Epithelial cell of proximal tubule (primary cell): ENCODE results near the gene SLC4A8. TPM values are rescaled to one million over a fixed set of nuclear protein-coding genes. Genes with fewer than 3 reads are reported as not detected.
"Not testable (repeated sequence)": the region's sequence is repeated elsewhere in the genome, so short reads cannot be mapped to it uniquely, and the experiment has no call there.

Experiments used
- DNase-seq: peaks from one replicate; pipeline ENCODE4 v3.0.0-alpha.2; 2011; ENCODE audit warnings: low read depth
- H3K4me3 ChIP-seq: 2 replicates; pipeline ENCODE4 v1.5.1; 2011; ENCODE audit warnings: low read depth, mild to moderate bottlenecking, low read length
- CTCF ChIP-seq: conservative IDR thresholded peaks from 2 replicates; pipeline ENCODE4 v1.5.1; 2012; ENCODE audit warnings: low read depth, mild to moderate bottlenecking, low read length
- total RNA-seq: library from RNA; depleted of rRNA; stranded (reverse); fragments of >200 nt; gene quantifications from 2 replicates; pipeline ENCODE4 v1.2.3, GENCODE V29; 2015

The SLC4A8 gene
- total RNA-seq, 1 donor from 2014 or later: 0.86 TPM

GRCh38 chr12:51504851-51505250 is 80.2 kb downstream of the SLC4A8 start:
- TF ChIP-seq CTCF: no peak
- DNase-seq: no peak
- no peak overlapping the region for H3K4me3 ChIP-seq

GRCh38 chr12:51505360-51506105 is 80.9 kb downstream of the SLC4A8 start:
- no peak overlapping the region for H3K4me3 ChIP-seq
- no peak for TF ChIP-seq CTCF
- DNase-seq: no peak

- DNase-seq: no peak
- no peak for TF ChIP-seq CTCF
Observed at GRCh38 chr12:51507178-51507577, 82.5 kb downstream of the SLC4A8 start.

GRCh38 chr12:51508285-51508684 is 83.7 kb downstream of the SLC4A8 start:
- DNase-seq: no peak
- no peak overlapping the region for H3K4me3 ChIP-seq
- no peak for TF ChIP-seq CTCF

More at GRCh38 chr12:51507178-51507577, 82.5 kb downstream of the SLC4A8 start:
- no peak overlapping the region for H3K4me3 ChIP-seq

- no peak for TF ChIP-seq CTCF
- no peak overlapping the region for H3K4me3 ChIP-seq
- no peak for DNase-seq
Observed at GRCh38 chr12:51511546-51512260, 87.1 kb downstream of the SLC4A8 start.

- TF ChIP-seq CTCF: no peak
Observed at GRCh38 chr12:51512438-51512837, 87.8 kb downstream of the SLC4A8 start.

GRCh38 chr12:51515037-51515436 is 90.4 kb downstream of the SLC4A8 start:
- DNase-seq, H3K4me3 ChIP-seq: not testable (repeated sequence)

More at GRCh38 chr12:51512438-51512837, 87.8 kb downstream of the SLC4A8 start:
- no peak for DNase-seq
- no peak overlapping the region for H3K4me3 ChIP-seq
